ENCODE data around the gene TRAF2. TPM values are rescaled to one million over a fixed set of nuclear protein-coding genes. Genes with fewer than 3 reads are reported as not detected.

TRAF2 gene
- total and polyA plus RNA-seq, 9 of the 15 experiments (the other 6 are each of a cell fraction or from before 2014, with no cell fraction given) = 0.24 to 45.2 (median 18.0) TPM

GRCh38 chr9:136964171-136964689 is 77.9 kb downstream of the TRAF2 start (continued):
- peak in 1 of 3 experiments; percentile 11 for TF ChIP-seq YY1 (IDR thresholded peaks at IDR 0.05; ENCODE audit: borderline replicate concordance in 1 of 3, control insufficient read depth in 1 of 3, extremely low read depth in 1 of 3, insufficient read depth in 3 of 3, insufficient read length in 1 of 3, insufficient replicate concordance in 2 of 3, low read depth in 1 of 3, low read length in 2 of 3)
- TF ChIP-seq ZNF143 (CRISPR knock-in tag; IDR thresholded peaks at IDR 0.05) = no peak
- no peak for TF ChIP-seq TCF7L2 (IDR thresholded peaks at IDR 0.05; ENCODE audit: low read depth, low read length)
- TF ChIP-seq ZBTB1 (CRISPR knock-in tag; IDR thresholded peaks at IDR 0.05; ENCODE audit: borderline replicate concordance, low read depth) = no peak
- TF ChIP-seq GABPA (tag; conservative IDR thresholded peaks at IDR 0.05; ENCODE audit: low read depth) = no peak
- peak; percentile 40 for TF ChIP-seq MEIS2 (IDR thresholded peaks at IDR 0.05; ENCODE audit: partially characterized antibody)
- TF ChIP-seq NR2C1 (IDR thresholded peaks at IDR 0.05) = no peak
- TF ChIP-seq NR2C1 (tag; IDR thresholded peaks at IDR 0.05) = no peak
- TF ChIP-seq TRIM28 (IDR thresholded peaks at IDR 0.05) = no peak
- no peak for TF ChIP-seq TCF15 (CRISPR knock-in tag; IDR thresholded peaks at IDR 0.05)
- TF ChIP-seq ARNT (IDR thresholded peaks at IDR 0.05) = no peak
- no peak for TF ChIP-seq RFX1 (IDR thresholded peaks at IDR 0.05)
- no peak for TF ChIP-seq ETV6 (IDR thresholded peaks at IDR 0.05; ENCODE audit: borderline replicate concordance in 1 of 2, low read depth in 2 of 2, low read length in 1 of 2)
- no peak for TF ChIP-seq ETV6 (CRISPR knock-in tag; IDR thresholded peaks at IDR 0.05; ENCODE audit: borderline replicate concordance)
- TF ChIP-seq ZNF77 (CRISPR knock-in tag; IDR thresholded peaks at IDR 0.05) = no peak
- no peak for TF ChIP-seq FOXJ3 (CRISPR knock-in tag; IDR thresholded peaks at IDR 0.05)
- no peak for TF ChIP-seq HNRNPL (IDR thresholded peaks at IDR 0.05; ENCODE audit: low read depth, low read length)
- 0 out of 2 replicates have a peak, but pooled peaks have one; percentile 31 for TF ChIP-seq FOXP1 (CRISPR knock-in tag; IDR thresholded peaks at IDR 0.05)
- TF ChIP-seq ZNF146 (CRISPR knock-in tag; IDR thresholded peaks at IDR 0.05; ENCODE audit: unreplicated experiment) = no peak
- TF ChIP-seq KAT8 (IDR thresholded peaks at IDR 0.05; ENCODE audit: low read depth) = no peak
- no peak for TF ChIP-seq JUND (IDR thresholded peaks at IDR 0.05; ENCODE audit: borderline replicate concordance, low read depth, low read length)
- TF ChIP-seq JUND (tag; IDR thresholded peaks at IDR 0.05; ENCODE audit: borderline replicate concordance, low read depth, low read length) = no peak
- peak; percentile 49; the same call in 1 of the 2 replicates for TF ChIP-seq ZBTB7A (IDR thresholded peaks at IDR 0.05; ENCODE audit: borderline replicate concordance, control insufficient read depth, low read depth, low read length)
- 0 out of 2 replicates have a peak, but pooled peaks have one; percentile 11 for TF ChIP-seq L3MBTL2 (IDR thresholded peaks at IDR 0.05)
- TF ChIP-seq POLR2A (conservative IDR thresholded peaks at IDR 0.05) = peak; percentile 43; the same call in 1 of the 2 replicates
- TF ChIP-seq ZBTB11 (CRISPR knock-in tag; IDR thresholded peaks at IDR 0.05) = peak in 1 of 3 experiments; percentile 47; a peak in 1 of 6 replicates
